IMR-90 (cell line): Measurements from ENCODE around the gene ADPRHL1. TPM values are rescaled to one million over a fixed set of nuclear protein-coding genes. Genes with fewer than 3 reads are reported as not detected.

Source experiments
- ATAC-seq: fragments of 200-7000 bp; cut with Tn5 transposase; 2 replicates; pipeline ENCODE4 v1.9.1; 2020; ENCODE audit warnings: low read depth, mild to moderate bottlenecking, moderate library complexity
- BruUV-seq: library from RNA; stranded (reverse); fragments of 400-500 nt; replicated peaks from 2 replicates; lab custom pipeline; 2021; lab: Mats Ljungman, UMichigan
- CTCF ChIA-PET: fragments of 300-600 bp; formaldehyde crosslinking; extraction: SDS; loops from one replicate; lab custom pipeline; 2021; ENCODE audit warnings: antibody characterized with exemption; lab: Yijun Ruan, JAX
- POLR2A ChIA-PET: fragments of 300-600 bp; sonication (Branson Sonifier 250); formaldehyde crosslinking; loops from one replicate; lab custom pipeline; 2022; ENCODE audit warnings: antibody characterized with exemption; ENCODE audit not compliant: unreplicated experiment; lab: Charles Lee
- DNase-seq: peaks from one replicate; pipeline ENCODE4 v3.0.0; 2013
- H2AFZ ChIP-seq: replicated peaks from 2 replicates; pipeline ENCODE3; 2013; ENCODE audit warnings: low read length, mild to moderate bottlenecking; ENCODE audit not compliant: poor library complexity
- H2AK5ac ChIP-seq: 2 replicates; pipeline ENCODE4 v1.6.1; 2013; ENCODE audit warnings: low read depth, low read length, inconsistent platforms
- H2AK9ac ChIP-seq: replicated peaks from 2 replicates; pipeline ENCODE3; 2013; ENCODE audit warnings: mild to moderate bottlenecking, low read depth, low read length, moderate library complexity; ENCODE audit not compliant: poor library complexity
- H2BK120ac ChIP-seq: 2 replicates; pipeline ENCODE4 v1.6.1; 2013; ENCODE audit warnings: low read depth, low read length, inconsistent platforms
- H2BK15ac ChIP-seq: 3 replicates; pipeline ENCODE4 v1.6.1; 2013; ENCODE audit warnings: low read depth, low read length, inconsistent platforms
- H2BK20ac ChIP-seq: 2 replicates; pipeline ENCODE4 v1.6.1; 2013; ENCODE audit warnings: low read depth, mild to moderate bottlenecking, inconsistent platforms, low read length, moderate library complexity
- H2BK5ac ChIP-seq: 2 replicates; pipeline ENCODE4 v1.6.1; 2013; ENCODE audit warnings: mild to moderate bottlenecking, low read depth, low read length, inconsistent platforms; ENCODE audit not compliant: poor library complexity, severe bottlenecking
- H3K14ac ChIP-seq: replicated peaks from 2 replicates; pipeline ENCODE4 v1.6.1; 2013; ENCODE audit warnings: low read depth, low read length, inconsistent platforms
- H3K18ac ChIP-seq: 2 replicates; pipeline ENCODE4 v1.6.1; 2013; ENCODE audit warnings: low read depth, low read length, control low read depth
- H3K23ac ChIP-seq: 2 replicates; pipeline ENCODE4 v1.6.1; 2013; ENCODE audit warnings: low read depth, low read length, inconsistent platforms
- H3K27ac ChIP-seq: 2 replicates; pipeline ENCODE4 v1.5.1; 2013; ENCODE audit warnings: mild to moderate bottlenecking, control low read depth, low read length; ENCODE audit not compliant: insufficient read depth
- H3K27me3 ChIP-seq: 2 replicates; pipeline ENCODE4 v1.6.1; 2013; ENCODE audit warnings: low read length; ENCODE audit not compliant: control insufficient read depth, insufficient read depth
- H3K36me3 ChIP-seq: 2 replicates; pipeline ENCODE4 v1.6.1; 2013; ENCODE audit warnings: low read length, mixed read lengths; ENCODE audit not compliant: control insufficient read depth, insufficient read depth
- H3K4ac ChIP-seq: 2 replicates; pipeline ENCODE4 v1.6.1; 2013; ENCODE audit warnings: low read depth, low read length, inconsistent platforms
- H3K4me1 ChIP-seq: 2 replicates; pipeline ENCODE4 v1.6.1; 2013; ENCODE audit warnings: low read length, mixed read lengths; ENCODE audit not compliant: control insufficient read depth, insufficient read depth
- H3K4me2 ChIP-seq: 2 replicates; pipeline ENCODE4 v1.6.1; 2013; ENCODE audit warnings: low read depth, mild to moderate bottlenecking, control low read depth, low read length, moderate library complexity
- H3K4me3 ChIP-seq: 2 replicates; pipeline ENCODE4 v1.5.1; 2013; ENCODE audit warnings: low read depth, mild to moderate bottlenecking, control low read depth, low read length, moderate library complexity; ENCODE audit not compliant: insufficient read depth
- H3K56ac ChIP-seq: 2 replicates; pipeline ENCODE4 v1.6.1; 2013; ENCODE audit warnings: low read length, inconsistent platforms; ENCODE audit not compliant: insufficient read depth; ENCODE audit errors: extremely low read depth
- H3K79me1 ChIP-seq, 2 experiments: 2 replicates each; pipeline ENCODE4 v1.6.1; 2013; ENCODE audit warnings: low read length in 2 of 2, inconsistent platforms in 1 of 2, low read depth in 1 of 2
- H3K9ac ChIP-seq: 2 replicates; pipeline ENCODE4 v1.6.1; 2013; ENCODE audit warnings: low read depth, low read length, control low read depth
- H3K9me1 ChIP-seq: 2 replicates; pipeline ENCODE4 v1.6.1; 2013; ENCODE audit warnings: low read length, inconsistent platforms; ENCODE audit not compliant: insufficient read depth
- H3K9me3 ChIP-seq: 2 replicates; pipeline ENCODE4 v1.6.1; 2013; ENCODE audit warnings: low read length; ENCODE audit not compliant: control insufficient read depth, insufficient read depth
- H4K20me1 ChIP-seq: 2 replicates; pipeline ENCODE4 v1.6.1; 2013; ENCODE audit warnings: low read length, inconsistent platforms; ENCODE audit not compliant: insufficient read depth
- H4K5ac ChIP-seq: 2 replicates; pipeline ENCODE4 v1.6.1; 2013; ENCODE audit warnings: mild to moderate bottlenecking, low read depth, low read length, control low read depth
- H4K8ac ChIP-seq, 2 experiments: 2 replicates each; pipeline ENCODE4 v1.6.1; 2013; ENCODE audit warnings: low read depth in 2 of 2, low read length in 2 of 2, control low read depth in 1 of 2, inconsistent platforms in 1 of 2
- H4K91ac ChIP-seq: 2 replicates; pipeline ENCODE4 v1.6.1; 2013; ENCODE audit warnings: low read depth, low read length, inconsistent platforms; ENCODE audit not compliant: insufficient read depth
- BHLHE40 ChIP-seq: fragments of 150-350 bp; IDR thresholded peaks from 2 replicates; pipeline ENCODE4 v1.6.1; 2016; ENCODE audit warnings: mild to moderate bottlenecking, low read depth, low read length
- CEBPB ChIP-seq: IDR thresholded peaks from 2 replicates; pipeline ENCODE4 v1.6.1; 2012; ENCODE audit warnings: low read depth, low read length, improper control_type of control experiment
- CHD1 ChIP-seq: IDR thresholded peaks from 2 replicates; pipeline ENCODE4 v1.6.1; 2012; ENCODE audit warnings: low read depth, low read length, improper control_type of control experiment
- FOS ChIP-seq: fragments of 150-350 bp; IDR thresholded peaks from 2 replicates; pipeline ENCODE4 v1.6.1; 2016; ENCODE audit warnings: low read depth, low read length
- MAFK ChIP-seq: IDR thresholded peaks from 2 replicates; pipeline ENCODE4 v1.6.1; 2012; ENCODE audit warnings: low read depth, low read length, improper control_type of control experiment
- MAZ ChIP-seq: IDR thresholded peaks from 2 replicates; pipeline ENCODE4 v1.6.1; 2012; ENCODE audit warnings: low read depth, mild to moderate bottlenecking, low read length, improper control_type of control experiment, moderate library complexity, borderline replicate concordance
- MXI1 ChIP-seq: IDR thresholded peaks from 2 replicates; pipeline ENCODE4 v1.6.1; 2012; ENCODE audit warnings: low read depth, mild to moderate bottlenecking, low read length, moderate library complexity, borderline replicate concordance
- NFE2L2 ChIP-seq: fragments of 150-350 bp; IDR thresholded peaks from 2 replicates; pipeline ENCODE4 v1.6.1; 2016; ENCODE audit warnings: low read depth, mild to moderate bottlenecking, low read length
- POLR2A ChIP-seq: IDR thresholded peaks from 2 replicates; pipeline ENCODE4 v1.6.1; 2012; ENCODE audit warnings: mild to moderate bottlenecking, low read depth, low read length
- RAD21 ChIP-seq: IDR thresholded peaks from 2 replicates; pipeline ENCODE4 v1.6.1; 2012; ENCODE audit warnings: low read length, improper control_type of control experiment
- RCOR1 ChIP-seq: IDR thresholded peaks from 2 replicates; pipeline ENCODE4 v1.6.1; 2012; ENCODE audit warnings: mild to moderate bottlenecking, low read length, improper control_type of control experiment; ENCODE audit not compliant: insufficient replicate concordance
- RFX5 ChIP-seq: IDR thresholded peaks from 2 replicates; pipeline ENCODE4 v1.8.0; 2012; ENCODE audit warnings: low read depth, mild to moderate bottlenecking, low read length, moderate library complexity
- SMC3 ChIP-seq: fragments of 150-350 bp; IDR thresholded peaks from 2 replicates; pipeline ENCODE4 v1.6.1; 2016; ENCODE audit warnings: low read depth, mild to moderate bottlenecking, antibody characterized with exemption, low read length, moderate library complexity
- WGBS, 2 experiments: methylation state at CpG; one replicate each; pipeline versions ENCODE4 v1.1.5 to v1.1.7; 2013; ENCODE audit warnings: missing lambda C conversion rate in 2 of 2; ENCODE audit not compliant: insufficient read length in 1 of 2; ENCODE audit errors: extremely low coverage in 2 of 2; 5-methylcytosine and 5-hydroxymethylcytosine counted together
- dilution Hi-C: fragments of 300-500 bp; cut with HindIII; formaldehyde crosslinking; loops from one replicate; pipeline ENCODE4 v1.14.3; 2018; ENCODE audit warnings: low sequenced_read_pairs; ENCODE audit not compliant: unreplicated experiment
- in situ Hi-C: fragments of 300-500 bp; cut with MboI; formaldehyde crosslinking; loops from 3 replicates; pipeline ENCODE4 v1.14.3; 2019; ENCODE audit warnings: low sequenced_read_pairs, inconsistent platforms, mixed read lengths
- intact Hi-C: fragments of 100-400 bp; cut with micrococcal nuclease; formaldehyde crosslinking; loops from 2 replicates; pipeline ENCODE4 v1.10.0; 2022
- polyA plus RNA-seq, 3 experiments: library from polyadenylated mRNA; depleted of rRNA; stranded (reverse); fragments of >200 nt; gene quantifications; 2 replicates each; pipeline ENCODE4 v1.2.3, GENCODE V29; 2012; ENCODE audit warnings: low replicate concordance in 1 of 3
- total RNA-seq: library from RNA; depleted of rRNA; stranded (reverse); fragments of >200 nt; gene quantifications from 2 replicates; pipeline ENCODE4 v1.2.3, GENCODE V29; 2012
- TF ChIP-seq, protein P1 (sequence below): fragments of 150-350 bp; IDR thresholded peaks from 2 replicates; pipeline ENCODE4 v1.6.1; 2016; ENCODE audit warnings: low read depth, mild to moderate bottlenecking, low read length, moderate library complexity, borderline replicate concordance
- TF ChIP-seq, protein P2 (sequence below): conservative IDR thresholded peaks from 2 replicates; pipeline ENCODE4 v1.5.1; 2012; ENCODE audit warnings: mild to moderate bottlenecking, low read depth, low read length, improper control_type of control experiment
- TF ChIP-seq, protein P3 (sequence below): fragments of 150-350 bp; IDR thresholded peaks from 2 replicates; pipeline ENCODE4 v1.6.1; 2017; ENCODE audit warnings: mild to moderate bottlenecking, antibody characterized with exemption, low read length, low read depth

ADPRHL1 gene
- total and polyA plus RNA-seq, 2 of the 4 experiments (the other 2 are of a cell fraction): 0.36 to 0.67 TPM

DNA sequence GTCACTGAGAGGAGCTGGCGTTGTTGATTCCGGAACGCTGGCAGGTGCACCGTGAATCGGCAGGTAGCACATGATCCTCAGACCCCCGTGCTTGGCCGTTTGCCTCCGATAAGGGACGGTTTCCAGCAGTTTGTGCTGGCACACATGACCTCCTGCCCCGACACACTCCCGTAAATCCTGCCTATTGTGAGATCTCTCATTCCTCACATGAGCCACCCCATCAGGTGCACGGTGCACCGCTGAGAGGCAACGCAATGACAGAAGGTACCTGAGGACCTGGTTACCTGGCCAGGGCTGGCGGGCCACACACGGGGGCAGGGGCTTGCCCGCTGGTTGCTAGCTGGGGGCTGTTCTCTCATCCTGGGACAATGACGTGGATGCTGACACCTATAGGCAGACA lies 2.1 kb upstream of the ADPRHL1 start:
- no peak overlapping the region for H2BK20ac ChIP-seq
- ChIA-PET CTCF (no interaction called here), POLR2A (no interaction called here)
- no peak overlapping the region for H3K4ac ChIP-seq
- no peaks in the 10 kb centered on the region for H4K20me1 ChIP-seq
- no peak overlapping the region for H4K8ac ChIP-seq
- H2AK5ac ChIP-seq: no peak overlapping the region
- peak overlapping the region; percentile 17 for H2AFZ ChIP-seq
- no peaks in the 10 kb centered on the region for H3K9me3 ChIP-seq
- dilution Hi-C loops: no loop called here
- peaks cover 0 to 4% of the 10 kb centered on the region in 2 experiments; a peak in 2 of 4 replicates for H3K79me1 ChIP-seq
- no peak overlapping the region for H2BK5ac ChIP-seq
- intact Hi-C loops: no loop called here
- H3K9ac ChIP-seq: no peak overlapping the region
- no peak overlapping the region for H4K5ac ChIP-seq
- H4K91ac ChIP-seq: no peak overlapping the region
- no peak overlapping the region for H3K4me2 ChIP-seq
- no peak for ATAC-seq
- WGBS, 2 experiments: 96% methylated on average over 16 of the region's 18 CpGs; no CpG with 5 or more reads in 1 of the 2 experiments
- in situ Hi-C loops: no loop called here
- no peak overlapping the region for H3K18ac ChIP-seq
- H3K4me1 ChIP-seq: peaks cover 2% of the 10 kb centered on the region; the same call in 1 of the 2 replicates
- BruUV-seq: no TSS peak
- no peak overlapping the region for H3K14ac ChIP-seq
- H3K36me3 ChIP-seq: peaks cover 46% of the 10 kb centered on the region
- H3K56ac ChIP-seq: no peak overlapping the region
- H2BK120ac ChIP-seq: no peak overlapping the region
- no peak overlapping the region for H3K4me3 ChIP-seq
- H3K9me1 ChIP-seq: no peaks in the 10 kb centered on the region
- TF ChIP-seq CEBPB (no peak), MAFK (no peak), CHD1 (no peak), BHLHE40 (no peak), RCOR1 (no peak), NFE2L2 (no peak), POLR2A (no peak), FOS (no peak), MAZ (no peak), SMC3 (no peak), RFX5 (no peak), RAD21 (no peak), MXI1 (no peak)
- TF ChIP-seq, protein P1, sequence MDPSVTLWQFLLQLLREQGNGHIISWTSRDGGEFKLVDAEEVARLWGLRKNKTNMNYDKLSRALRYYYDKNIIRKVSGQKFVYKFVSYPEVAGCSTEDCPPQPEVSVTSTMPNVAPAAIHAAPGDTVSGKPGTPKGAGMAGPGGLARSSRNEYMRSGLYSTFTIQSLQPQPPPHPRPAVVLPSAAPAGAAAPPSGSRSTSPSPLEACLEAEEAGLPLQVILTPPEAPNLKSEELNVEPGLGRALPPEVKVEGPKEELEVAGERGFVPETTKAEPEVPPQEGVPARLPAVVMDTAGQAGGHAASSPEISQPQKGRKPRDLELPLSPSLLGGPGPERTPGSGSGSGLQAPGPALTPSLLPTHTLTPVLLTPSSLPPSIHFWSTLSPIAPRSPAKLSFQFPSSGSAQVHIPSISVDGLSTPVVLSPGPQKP: no peak
- TF ChIP-seq, protein P2, sequence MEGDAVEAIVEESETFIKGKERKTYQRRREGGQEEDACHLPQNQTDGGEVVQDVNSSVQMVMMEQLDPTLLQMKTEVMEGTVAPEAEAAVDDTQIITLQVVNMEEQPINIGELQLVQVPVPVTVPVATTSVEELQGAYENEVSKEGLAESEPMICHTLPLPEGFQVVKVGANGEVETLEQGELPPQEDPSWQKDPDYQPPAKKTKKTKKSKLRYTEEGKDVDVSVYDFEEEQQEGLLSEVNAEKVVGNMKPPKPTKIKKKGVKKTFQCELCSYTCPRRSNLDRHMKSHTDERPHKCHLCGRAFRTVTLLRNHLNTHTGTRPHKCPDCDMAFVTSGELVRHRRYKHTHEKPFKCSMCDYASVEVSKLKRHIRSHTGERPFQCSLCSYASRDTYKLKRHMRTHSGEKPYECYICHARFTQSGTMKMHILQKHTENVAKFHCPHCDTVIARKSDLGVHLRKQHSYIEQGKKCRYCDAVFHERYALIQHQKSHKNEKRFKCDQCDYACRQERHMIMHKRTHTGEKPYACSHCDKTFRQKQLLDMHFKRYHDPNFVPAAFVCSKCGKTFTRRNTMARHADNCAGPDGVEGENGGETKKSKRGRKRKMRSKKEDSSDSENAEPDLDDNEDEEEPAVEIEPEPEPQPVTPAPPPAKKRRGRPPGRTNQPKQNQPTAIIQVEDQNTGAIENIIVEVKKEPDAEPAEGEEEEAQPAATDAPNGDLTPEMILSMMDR: no peak
- TF ChIP-seq, protein P3, sequence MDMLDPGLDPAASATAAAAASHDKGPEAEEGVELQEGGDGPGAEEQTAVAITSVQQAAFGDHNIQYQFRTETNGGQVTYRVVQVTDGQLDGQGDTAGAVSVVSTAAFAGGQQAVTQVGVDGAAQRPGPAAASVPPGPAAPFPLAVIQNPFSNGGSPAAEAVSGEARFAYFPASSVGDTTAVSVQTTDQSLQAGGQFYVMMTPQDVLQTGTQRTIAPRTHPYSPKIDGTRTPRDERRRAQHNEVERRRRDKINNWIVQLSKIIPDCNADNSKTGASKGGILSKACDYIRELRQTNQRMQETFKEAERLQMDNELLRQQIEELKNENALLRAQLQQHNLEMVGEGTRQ: no peak
- no peak overlapping the region for H3K27ac ChIP-seq
- no peak for DNase-seq
- no peaks in the 10 kb centered on the region for H3K27me3 ChIP-seq
- no peak overlapping the region for H2AK9ac ChIP-seq
- H3K23ac ChIP-seq: no peak overlapping the region
- H2BK15ac ChIP-seq: no peak overlapping the region
